ENCODE data around the gene WSCD1. TPM values are rescaled to one million over a fixed set of nuclear protein-coding genes. Genes with fewer than 3 reads are reported as not detected.

The WSCD1 gene
- polyA plus RNA-seq, 1 donor from 2014 or later = 9.5 TPM

GRCh38 chr17:6080711-6081430 is 10.7 kb downstream of the WSCD1 start:
- Histone ChIP-seq H3K27me3 (ENCODE audit: insufficient read depth, low read depth, low read length) (no peaks in the 10 kb centered on the region), H3K4me3 (ENCODE audit: low read length) (no peak overlapping the region), H3K4me2 (ENCODE audit: low read length) (no peak overlapping the region), H3K9ac (ENCODE audit: low read length) (no peak overlapping the region), H2AFZ (ENCODE audit: low read depth, low read length) (no peak overlapping the region), H3K27ac (ENCODE audit: low read length) (no peak overlapping the region), H3K9me2 (ENCODE audit: insufficient read depth, low read length) (no peaks in the 10 kb centered on the region), H3K36me3 (ENCODE audit: insufficient read depth, low read length) (no peaks in the 10 kb centered on the region), H3K9me3 (ENCODE audit: low read length) (no peaks in the 10 kb centered on the region), H3F3A (ENCODE audit: insufficient read depth, low read length, poor library complexity, severe bottlenecking) (no peaks in the 10 kb centered on the region), H3K79me2 (replicated peaks; ENCODE audit: insufficient read depth, low read length) (no peaks in the 10 kb centered on the region), H4K20me1 (ENCODE audit: insufficient read depth) (no peaks in the 10 kb centered on the region)
- TF ChIP-seq EZH2 (IDR thresholded peaks at IDR 0.05; ENCODE audit: borderline replicate concordance, insufficient read depth, low read length, poor library complexity, severe bottlenecking) (no peak), REST (IDR thresholded peaks at IDR 0.05; ENCODE audit: borderline replicate concordance) (no peak), POLR2AphosphoS5 (IDR thresholded peaks at IDR 0.05) (no peak), SMC3 (conservative IDR thresholded peaks at IDR 0.05; ENCODE audit: poor library complexity) (no peak), RAD21 (conservative IDR thresholded peaks at IDR 0.05) (no peak), TAF1 (IDR thresholded peaks at IDR 0.05; ENCODE audit: low read depth) (no peak), MXI1 (conservative IDR thresholded peaks at IDR 0.05; ENCODE audit: poor library complexity, severe bottlenecking) (no peak), EP300 (conservative IDR thresholded peaks at IDR 0.05; ENCODE audit: poor library complexity, severe bottlenecking) (no peak), CTCF (IDR thresholded peaks at IDR 0.05; ENCODE audit: poor library complexity, severe bottlenecking) (no peak)

- Histone ChIP-seq H3K27ac (ENCODE audit: low read length) (no peak overlapping the region), H3K27me3 (ENCODE audit: insufficient read depth, low read depth, low read length) (no peaks in the 10 kb centered on the region), H3K79me2 (replicated peaks; ENCODE audit: insufficient read depth, low read length) (no peaks in the 10 kb centered on the region), H3K9ac (ENCODE audit: low read length) (no peak overlapping the region), H3K4me3 (ENCODE audit: low read length) (no peak overlapping the region), H4K20me1 (ENCODE audit: insufficient read depth) (no peaks in the 10 kb centered on the region), H3K9me3 (ENCODE audit: low read length) (no peaks in the 10 kb centered on the region), H3K36me3 (ENCODE audit: insufficient read depth, low read length) (no peaks in the 10 kb centered on the region), H2AFZ (ENCODE audit: low read depth, low read length) (no peak overlapping the region), H3K9me2 (ENCODE audit: insufficient read depth, low read length) (no peaks in the 10 kb centered on the region), H3F3A (ENCODE audit: insufficient read depth, low read length, poor library complexity, severe bottlenecking) (no peaks in the 10 kb centered on the region), H3K4me2 (ENCODE audit: low read length) (no peak overlapping the region)
- TF ChIP-seq MXI1 (conservative IDR thresholded peaks at IDR 0.05; ENCODE audit: poor library complexity, severe bottlenecking) = no peak
- TF ChIP-seq RAD21 (conservative IDR thresholded peaks at IDR 0.05) = no peak
- TF ChIP-seq CTCF (IDR thresholded peaks at IDR 0.05; ENCODE audit: poor library complexity, severe bottlenecking) = no peak
- TF ChIP-seq REST (IDR thresholded peaks at IDR 0.05; ENCODE audit: borderline replicate concordance) = no peak
- TF ChIP-seq EP300 (conservative IDR thresholded peaks at IDR 0.05; ENCODE audit: poor library complexity, severe bottlenecking) = no peak
- no peak for TF ChIP-seq EZH2 (IDR thresholded peaks at IDR 0.05; ENCODE audit: borderline replicate concordance, insufficient read depth, low read length, poor library complexity, severe bottlenecking)
- TF ChIP-seq TAF1 (IDR thresholded peaks at IDR 0.05; ENCODE audit: low read depth) = no peak
- no peak for TF ChIP-seq SMC3 (conservative IDR thresholded peaks at IDR 0.05; ENCODE audit: poor library complexity)
- TF ChIP-seq POLR2AphosphoS5 (IDR thresholded peaks at IDR 0.05) = no peak
Observed at GRCh38 chr17:6082335-6082734, 12.2 kb downstream of the WSCD1 start.

Measured in neural cell (in vitro differentiated cells).